Hippocampal formation (tissue), 2 donors: ENCODE data around the gene ARCN1.
A peak's percentile ranks its signal among the peaks of the same experiment; 100 is the strongest.

ENCODE experiments used
- DNase-seq, 2 donors: peaks; one replicate each; lab custom pipeline; 2025; lab: John Stamatoyannopoulos, UW

The ARCN1 gene

DNA sequence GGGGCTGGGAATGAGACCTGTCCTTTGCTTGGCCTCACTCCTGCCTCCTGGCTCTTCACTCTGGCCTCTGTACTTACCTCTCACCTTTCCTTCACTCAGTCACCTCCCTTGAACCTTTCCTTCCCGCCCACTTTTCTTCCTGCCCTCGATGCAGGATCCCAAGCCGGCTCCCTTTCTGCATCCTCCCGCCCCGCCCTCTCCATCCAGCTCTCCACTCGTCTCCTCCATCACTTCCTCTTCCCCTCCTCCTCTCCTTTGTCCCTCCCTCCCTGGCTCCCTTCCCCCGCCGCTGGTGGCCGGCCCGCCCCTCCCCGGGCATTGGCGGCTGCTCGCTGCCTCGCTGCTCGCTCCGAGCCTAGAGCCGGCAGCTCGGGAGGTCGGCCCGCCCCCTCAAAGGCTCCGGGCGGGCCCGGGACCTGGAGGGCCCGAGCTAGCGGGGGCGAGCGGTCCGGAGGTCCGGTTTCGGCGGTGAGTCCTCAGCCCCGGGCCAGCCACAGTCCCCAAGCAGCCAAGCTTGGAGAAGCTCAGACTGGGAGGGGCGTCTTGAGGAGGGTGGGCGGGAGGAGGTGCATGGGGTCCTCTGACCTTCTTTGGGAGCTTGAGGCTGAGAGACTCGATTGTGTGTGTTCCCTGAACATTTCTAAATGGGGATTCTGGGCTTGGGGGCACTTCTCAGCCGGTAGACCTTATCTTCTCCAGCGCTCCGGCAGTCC, 49.0 kb downstream of the ARCN1 start:
- DNase-seq = peak; percentile 87 to 89

DNA sequence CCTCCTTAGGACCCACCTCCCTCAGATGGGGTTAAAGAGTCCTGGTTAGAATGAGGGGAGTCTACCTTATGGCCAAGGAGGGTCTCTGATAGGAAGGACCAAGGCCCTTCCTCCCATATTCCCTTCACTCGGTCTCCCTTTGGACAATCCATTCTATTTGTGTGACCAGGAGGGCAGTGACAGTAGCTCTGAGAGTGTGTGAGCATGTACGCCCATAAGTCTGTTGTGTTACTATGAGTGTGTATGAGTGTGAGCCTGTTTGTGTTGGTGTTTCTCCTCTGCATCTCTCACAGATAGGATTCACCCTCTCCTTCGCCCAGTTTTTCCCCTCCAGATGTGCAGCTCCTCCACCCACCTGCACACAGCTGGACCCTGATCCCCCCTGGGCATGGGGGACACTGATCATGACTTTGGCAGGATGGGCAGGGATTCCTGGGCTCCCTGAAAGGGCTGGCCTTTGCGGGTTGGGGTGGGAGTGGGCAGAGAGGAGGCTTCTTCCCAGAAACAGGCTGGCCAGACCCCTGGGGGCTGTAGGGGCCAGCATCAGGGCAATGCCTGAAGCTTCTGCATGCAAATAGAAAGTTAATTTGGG, 49.7 kb downstream of the ARCN1 start:
- DNase-seq = no peak

DNA sequence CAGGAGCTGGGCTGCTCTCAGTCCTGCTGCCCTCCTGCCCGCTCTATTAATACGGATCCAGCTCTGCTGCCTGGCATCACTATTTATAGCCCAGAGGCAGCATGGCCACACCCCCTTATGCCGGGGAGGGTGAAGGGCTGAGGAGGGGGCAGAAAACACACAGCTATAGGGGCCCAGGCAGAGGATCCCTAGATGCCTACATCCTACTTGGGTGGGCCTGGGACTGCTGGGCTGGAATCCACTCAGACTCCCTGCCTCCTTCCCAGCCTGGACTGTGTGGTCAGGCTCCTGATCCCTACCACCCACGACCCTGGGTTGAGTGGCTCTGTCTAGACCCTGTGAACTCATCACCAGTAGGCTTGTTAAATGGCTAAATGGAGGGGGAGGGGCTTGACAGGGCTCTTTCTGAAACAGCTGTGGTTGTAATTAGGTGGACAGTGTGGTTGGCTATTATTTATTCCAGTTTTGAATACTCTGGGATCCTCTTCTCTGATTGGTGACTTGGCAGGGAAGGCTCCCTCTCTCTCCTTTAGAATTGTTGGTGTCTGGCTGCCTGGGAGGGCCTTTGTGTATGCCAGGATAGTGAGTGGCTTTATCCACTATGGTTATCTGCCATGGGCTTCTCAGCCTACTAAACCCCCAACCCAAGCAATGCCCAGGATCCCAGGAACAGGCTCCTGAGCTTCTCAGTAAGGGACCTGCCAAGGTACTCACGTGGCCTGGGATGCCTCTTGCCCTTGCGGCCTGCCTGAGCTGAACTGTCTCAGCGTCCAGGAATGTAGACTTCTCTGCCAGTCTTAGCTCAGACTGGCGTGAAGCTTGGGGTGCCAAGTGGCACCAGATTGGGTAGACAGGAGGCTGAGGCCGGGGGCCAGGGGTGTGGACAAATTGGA, 50.4 kb downstream of the ARCN1 start:
- peak; percentile 33 to 37 for DNase-seq

DNA sequence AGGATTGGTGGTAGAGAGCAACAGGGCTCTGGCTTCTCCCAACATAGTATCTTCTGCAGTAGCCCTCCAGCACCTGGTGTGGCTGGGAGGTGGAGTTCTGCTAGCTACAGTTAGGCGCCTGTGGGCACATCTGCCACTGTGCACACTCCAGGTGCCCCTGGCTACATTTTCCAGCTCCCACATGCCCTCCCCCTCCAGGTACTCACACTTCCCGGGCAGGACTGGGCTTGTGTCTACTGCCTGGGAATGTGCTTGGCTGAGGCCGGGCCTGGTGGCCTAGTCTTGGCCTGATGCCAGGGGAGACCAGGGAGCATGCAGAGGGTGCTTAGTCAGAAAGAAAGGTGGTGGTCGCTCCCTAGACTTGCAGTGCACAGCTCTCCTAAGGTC, 51.1 kb downstream of the ARCN1 start:
- DNase-seq = no peak

DNA sequence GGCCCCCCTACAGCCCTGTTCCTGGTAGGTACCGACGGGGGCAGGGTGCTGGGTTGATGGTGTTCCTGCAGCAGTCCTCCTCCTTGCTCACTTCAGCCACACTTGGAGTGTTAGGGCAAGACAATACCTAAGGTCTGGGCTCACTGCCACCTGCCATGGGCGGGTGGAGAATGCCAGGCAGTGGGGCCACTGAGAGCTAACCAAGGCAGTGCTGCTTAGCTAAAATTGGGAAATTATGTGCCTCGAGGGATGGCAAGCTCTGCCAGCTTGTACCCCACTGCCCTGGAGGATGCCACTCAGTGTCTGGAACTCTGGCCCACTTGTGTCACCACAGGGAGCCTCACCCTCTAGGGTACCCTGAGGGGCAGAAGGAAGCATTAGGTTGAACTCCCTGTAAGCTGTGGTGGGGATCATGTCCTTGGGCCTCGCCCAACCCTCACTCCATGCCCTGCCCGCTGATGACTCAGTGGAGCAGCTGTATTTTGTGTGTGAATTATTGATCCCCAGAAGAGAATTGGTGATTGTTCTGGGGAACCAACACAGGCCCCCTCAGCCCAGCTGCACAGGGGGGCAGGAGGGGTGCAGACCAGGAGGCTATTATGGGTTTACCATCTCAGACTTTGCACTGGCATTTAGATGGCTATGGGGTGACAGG, 53.0 kb downstream of the ARCN1 start:
- DNase-seq = peak in 1 of 2 donors; percentile 61

DNA sequence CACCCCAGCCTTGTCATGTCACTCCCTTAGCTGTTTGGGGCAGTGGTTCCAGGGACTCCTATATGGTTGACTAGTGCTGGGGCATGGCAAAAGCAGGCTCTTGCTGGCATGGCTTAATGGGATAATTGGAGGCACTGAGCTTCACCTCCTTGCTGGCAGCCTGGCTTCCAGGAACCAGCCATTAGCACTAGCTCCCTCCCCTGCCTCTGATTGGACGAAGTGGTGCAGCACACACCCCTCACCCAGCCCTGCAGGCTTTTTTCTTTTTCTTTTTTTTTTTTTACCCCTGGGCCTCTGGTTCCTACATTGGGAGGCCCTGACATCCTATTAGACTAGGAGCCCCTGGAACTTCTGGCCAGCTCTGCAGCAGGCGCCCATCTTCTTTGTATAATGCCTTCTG, 53.8 kb downstream of the ARCN1 start:
- no peak for DNase-seq

DNA sequence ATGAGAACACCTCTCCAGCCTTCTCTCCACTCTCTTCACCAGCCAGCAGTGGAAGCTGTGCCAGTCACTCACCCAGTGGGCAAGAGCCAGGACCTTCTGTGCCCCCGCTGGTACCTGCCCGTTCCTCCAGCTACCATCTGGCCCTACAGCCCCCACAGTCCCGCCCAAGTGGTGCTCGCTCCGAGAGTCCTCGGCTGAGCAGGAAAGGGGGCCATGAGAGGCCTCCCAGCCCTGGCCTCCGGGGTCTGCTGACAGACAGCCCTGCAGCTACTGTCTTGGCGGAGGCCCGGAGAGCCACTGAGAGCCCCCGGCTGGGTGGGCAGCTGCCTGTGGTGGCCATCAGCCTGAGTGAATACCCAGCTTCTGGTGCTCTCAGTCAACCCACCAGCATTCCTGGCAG, 55.4 kb downstream of the ARCN1 start:
- DNase-seq = no peak

DNA sequence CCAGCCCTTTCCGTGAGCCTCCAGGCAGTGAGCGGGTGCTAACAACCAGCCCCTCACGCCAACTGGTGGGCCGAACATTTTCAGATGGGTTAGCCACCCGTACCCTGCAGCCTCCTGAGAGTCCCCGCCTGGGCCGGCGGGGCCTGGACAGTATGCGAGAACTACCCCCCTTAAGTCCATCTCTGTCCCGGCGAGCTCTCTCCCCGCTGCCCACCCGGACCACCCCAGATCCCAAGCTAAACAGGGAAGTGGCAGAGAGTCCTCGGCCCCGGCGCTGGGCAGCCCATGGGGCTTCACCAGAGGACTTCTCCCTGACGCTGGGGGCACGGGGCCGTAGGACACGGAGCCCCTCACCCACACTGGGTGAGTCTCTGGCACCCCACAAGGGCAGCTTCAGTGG, 55.8 kb downstream of the ARCN1 start:
- DNase-seq = no peak

DNA sequence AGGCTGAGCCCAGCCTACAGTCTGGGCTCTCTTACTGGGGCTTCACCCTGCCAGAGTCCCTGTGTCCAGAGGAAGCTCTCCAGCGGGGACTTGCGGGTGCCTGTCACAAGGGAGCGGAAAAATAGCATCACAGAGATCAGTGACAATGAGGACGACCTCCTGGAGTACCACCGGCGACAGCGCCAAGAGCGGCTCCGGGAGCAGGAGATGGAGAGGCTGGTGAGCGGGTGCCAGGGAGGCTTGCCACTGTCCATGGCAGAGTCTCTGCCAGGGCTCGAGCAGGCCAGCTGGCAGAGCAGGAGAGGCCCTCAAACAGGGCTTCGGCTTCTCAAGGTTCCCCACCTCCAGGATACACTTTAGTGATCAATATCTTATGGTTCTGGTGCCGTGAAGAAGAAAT, 56.2 kb downstream of the ARCN1 start:
- DNase-seq = peak; percentile 57 to 65

DNA sequence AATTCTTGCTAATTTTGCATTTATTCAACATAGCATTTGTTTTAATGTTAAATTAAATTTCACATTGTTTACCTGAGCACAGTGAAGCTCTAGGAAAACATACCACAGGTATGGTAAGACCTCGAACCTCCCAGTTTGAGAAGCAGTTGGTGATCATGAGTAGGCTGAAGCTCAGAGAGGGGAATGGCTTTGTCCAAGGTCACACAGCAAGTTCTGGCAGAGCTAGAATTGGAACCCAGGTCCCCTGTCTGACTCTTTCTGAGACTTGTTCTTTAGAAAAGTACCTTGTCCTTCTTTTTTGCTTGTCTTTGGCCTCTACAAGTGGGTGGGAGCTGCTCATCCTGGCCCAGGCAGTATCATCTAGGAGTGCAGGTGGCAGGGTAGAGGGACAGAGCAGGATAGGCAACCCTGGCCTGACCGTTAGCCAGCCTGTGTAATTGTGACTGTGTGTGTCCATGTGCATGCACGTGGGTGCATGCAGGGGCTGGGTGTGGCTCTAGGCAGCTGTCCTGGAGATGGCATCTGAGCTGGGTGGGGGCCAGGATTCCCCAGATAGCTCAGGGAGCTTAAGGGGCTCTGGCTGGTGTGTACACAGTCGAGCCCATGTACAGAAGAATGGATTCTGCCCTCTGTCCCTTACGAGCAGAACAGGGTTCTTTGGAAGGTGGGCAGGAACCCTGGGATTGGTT, 56.8 kb downstream of the ARCN1 start:
- no peak for DNase-seq

DNA sequence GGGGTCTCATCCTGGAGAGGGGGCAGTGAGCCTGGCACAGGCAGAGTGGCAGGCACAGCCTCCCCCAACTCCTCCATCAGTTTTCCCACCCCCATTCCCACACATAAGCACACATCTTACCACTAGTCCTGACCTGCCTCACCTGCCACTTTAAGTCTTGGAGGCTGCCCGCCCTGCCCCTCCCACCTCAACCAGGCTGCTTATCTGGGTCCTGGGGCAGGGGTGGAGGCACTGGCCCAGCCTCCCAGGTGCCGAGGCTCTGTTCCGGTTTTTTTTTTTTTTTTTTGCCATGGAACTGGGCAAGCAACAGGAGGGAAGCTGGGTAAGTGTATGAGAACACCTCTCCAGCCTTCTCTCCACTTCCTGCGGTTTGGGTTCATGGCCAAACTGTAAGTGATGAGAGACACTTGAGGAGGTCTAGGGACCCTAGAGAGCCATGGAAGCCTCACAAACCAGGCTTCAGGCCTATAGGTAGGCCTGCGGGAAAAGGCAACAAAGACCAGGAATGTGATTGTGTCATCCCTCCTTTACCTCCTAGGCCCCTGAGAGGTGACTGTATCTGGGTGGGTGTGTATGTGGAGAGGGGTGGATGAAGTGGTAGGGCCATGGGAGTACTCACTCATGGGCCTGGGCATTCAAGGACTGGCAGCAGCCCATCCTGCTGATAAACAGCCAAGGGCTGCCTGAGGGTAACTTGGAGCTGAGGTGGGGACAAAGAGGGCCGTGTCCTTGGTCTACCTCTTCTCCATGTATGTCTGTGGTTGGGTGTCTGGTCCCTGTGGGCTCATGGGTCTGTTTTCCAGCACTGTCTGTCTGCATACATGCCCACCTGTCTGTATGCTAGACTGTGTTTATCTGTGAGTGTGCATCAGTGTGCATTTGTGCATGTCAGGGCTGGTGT, 57.8 kb downstream of the ARCN1 start:
- no peak for DNase-seq

DNA sequence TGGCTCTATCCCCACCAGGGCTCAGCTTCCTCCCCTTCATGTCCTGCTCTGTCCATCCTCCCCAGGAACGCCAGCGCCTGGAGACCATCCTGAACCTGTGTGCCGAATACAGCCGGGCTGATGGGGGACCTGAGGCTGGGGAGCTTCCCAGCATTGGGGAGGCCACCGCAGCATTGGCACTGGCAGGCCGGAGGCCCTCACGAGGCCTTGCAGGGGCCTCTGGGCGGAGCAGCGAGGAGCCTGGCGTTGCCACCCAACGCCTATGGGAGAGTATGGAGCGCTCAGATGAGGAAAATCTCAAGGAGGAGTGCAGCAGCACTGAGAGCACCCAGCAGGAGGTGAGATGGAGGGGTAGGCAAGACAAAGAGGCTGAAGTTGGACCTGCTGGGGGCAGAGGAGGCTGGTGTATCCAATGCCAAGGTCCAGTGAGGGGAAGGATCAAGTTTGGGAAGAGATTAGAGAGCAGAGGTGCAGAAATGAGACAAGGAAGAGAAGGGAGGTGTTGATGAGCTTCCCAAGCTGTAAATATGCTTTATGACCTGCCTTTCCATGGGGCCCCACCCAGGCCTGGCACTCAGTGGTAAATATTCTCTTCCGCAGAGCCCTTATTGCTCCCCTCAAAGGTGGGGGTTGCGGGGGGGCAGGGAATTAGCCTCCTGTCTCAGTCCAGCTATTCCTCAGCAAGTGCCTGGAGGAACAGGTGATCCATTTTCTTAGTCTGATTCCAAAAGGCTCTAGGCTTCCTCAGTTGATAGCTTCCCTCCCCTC, 59.1 kb downstream of the ARCN1 start:
- no peak for DNase-seq

DNA sequence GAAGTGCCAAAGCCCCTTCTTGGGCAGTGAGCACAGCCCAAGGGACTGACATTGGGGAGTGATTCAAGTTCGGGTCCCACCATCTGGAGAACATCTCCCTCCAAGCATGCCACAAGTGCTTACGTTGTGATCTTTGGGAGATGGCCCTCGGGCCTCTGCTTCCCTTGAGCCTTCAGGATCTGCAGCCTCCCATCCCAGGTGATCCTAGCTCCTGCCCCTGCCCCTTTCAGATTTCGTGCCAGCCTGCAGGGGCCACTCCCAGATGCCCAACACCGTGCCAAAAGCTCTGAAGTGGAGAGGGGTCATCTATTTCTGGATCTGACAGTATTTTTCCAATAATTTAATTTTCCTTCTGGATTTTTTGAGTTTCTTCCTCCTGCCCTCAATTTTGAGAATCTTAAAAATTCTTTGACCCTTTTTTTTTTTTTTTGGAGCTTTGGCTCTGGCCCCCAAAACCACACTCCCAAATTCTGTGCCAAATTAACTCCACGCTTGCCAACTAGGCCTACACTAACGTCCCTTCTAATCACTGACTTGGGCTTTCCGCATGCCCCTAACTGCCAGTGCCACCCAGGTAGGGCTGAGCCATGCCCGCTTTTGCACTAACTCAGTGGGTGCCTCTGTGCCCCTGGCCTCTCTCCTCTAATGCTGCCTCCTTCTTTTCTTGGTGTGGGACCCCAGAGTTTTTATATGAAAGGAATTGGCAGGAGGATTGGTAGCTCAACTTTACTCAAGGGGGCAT, 60.5 kb downstream of the ARCN1 start:
- DNase-seq = no peak

DNA sequence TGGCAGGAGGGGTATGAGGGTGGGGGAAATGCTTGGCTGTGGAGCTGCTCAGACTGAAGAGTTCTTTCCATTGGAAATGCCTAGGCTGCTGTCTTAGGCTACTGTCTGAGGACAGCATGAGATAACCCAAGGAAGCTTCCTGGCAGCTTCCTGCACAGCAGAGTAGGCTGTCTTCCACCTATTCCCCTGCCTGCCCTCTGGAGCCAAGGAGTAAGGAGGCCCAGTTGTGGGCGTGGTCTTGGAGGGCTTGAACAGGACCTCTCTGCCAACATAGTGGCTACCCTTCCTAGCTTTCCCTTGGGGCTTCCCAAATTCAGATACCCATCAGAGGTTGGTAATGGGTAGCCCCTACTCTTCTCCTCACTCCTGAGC, 61.1 kb downstream of the ARCN1 start:
- DNase-seq = no peak

DNA sequence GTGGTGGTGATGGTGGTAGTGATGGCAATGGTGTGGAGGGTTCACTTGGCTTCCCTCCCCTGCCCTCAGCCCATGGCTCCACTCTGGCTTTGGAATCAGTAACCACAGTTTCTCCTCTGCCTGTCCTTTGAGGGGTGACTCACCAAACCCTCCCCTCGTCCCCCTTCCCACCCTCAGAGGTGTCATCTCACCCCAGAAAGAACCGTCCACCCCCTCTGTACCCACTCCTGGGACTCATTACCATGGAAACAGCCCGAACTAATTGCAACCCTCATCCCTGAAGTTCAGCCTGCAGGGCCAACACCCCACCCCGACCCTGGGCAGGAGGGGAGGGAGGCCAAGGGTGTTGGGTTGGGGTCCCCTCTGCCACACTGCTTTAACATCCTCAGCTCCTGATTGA, 61.8 kb downstream of the ARCN1 start:
- no peak for DNase-seq

DNA sequence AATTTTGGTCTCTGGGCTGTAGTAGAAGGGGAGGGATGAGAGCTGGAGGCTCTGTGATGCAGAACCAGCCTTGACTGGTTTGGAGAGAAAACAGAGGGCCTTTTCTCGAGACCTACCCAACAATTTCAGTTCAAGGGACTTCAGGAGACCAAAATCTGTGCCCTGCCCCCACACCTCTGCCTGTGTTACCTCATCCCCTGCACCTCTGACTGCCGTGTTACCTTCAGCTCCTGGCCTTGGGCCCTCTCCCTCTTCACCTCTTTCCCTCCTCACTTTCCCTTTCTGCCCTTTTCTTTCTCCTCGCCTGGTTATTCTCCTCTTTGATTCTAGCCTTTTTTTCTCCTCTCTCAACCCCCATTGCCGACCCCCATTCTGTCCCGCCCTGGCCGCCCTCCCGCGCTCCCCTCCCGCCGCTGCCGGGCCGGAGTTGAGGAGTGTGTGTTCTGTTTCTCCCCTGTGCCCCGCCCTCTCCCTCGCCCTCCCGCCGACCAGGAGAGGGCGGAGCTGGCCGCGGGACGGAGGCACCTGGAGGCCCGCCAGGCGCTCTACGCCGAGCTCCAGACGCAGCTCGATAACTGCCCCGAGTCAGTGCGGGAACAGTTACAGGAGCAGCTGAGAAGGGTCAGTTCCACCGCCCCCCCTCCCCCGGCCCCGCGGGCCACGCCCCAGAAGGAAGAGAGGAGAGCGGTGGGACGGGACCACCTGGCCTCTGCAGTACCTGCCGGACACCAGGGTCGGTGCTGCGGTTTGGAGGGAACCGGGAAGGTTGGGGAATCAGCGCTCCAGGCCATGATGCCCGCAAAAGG, 62.4 kb downstream of the ARCN1 start:
- peak in 1 of 2 donors; percentile 34 for DNase-seq

DNA sequence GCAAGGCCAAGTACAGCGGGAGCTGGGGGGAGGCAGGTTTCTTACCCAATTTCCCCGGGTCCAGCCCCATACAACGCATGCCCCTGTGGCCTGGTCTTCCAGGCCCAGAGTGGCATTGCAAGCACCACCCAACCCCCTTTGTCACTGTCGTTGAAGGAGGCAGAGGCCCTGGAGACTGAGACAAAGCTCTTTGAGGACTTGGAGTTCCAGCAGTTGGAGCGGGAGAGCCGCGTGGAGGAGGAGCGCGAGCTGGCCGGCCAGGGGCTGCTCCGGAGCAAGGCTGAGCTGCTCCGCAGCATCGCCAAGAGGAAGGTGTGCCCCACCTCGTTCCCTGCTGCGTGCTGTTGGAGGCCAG, 63.0 kb downstream of the ARCN1 start:
- DNase-seq = peak in 1 of 2 donors; percentile 25

DNA sequence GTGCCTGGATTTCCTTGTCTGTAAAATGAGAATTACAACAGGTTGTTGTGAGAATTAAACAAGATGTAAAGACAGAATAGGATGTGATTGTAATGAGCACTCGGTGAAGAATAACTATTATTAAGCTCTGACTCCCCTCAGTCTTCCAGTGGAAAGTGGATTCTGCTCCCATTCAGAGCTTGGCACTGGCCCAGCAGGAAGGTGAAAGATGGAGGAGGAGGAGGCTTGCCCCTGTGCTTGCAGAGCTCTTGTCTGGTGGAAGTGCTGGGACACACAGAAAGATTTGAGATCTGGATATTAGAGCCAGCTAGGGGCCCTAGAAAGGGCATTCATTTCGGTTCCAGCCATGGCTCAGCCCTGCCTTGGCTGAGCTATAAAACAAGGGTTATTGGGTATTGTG, 63.4 kb downstream of the ARCN1 start:
- DNase-seq = no peak
